MM.1S (cell line): ENCODE measurements around the gene PRSS8.

Experiments used
- DNase-seq: peaks from one replicate; pipeline ENCODE4 v3.0.0-alpha.2; 2015
- H2AFZ ChIP-seq: fragments of 300-600 bp; sonication (generic); 2 replicates; pipeline ENCODE4 v1.6.0; 2016; ENCODE audit warnings: antibody characterized with exemption, low read length
- H3F3A ChIP-seq: fragments of 300-600 bp; sonication (generic); 2 replicates; pipeline ENCODE4 v1.6.1; 2016; ENCODE audit warnings: mild to moderate bottlenecking, antibody characterized with exemption, low read length, moderate library complexity, mixed read lengths; ENCODE audit not compliant: insufficient read depth
- H3K27ac ChIP-seq: fragments of 300-600 bp; sonication (generic); 2 replicates; pipeline ENCODE4 v1.5.1; 2016; ENCODE audit warnings: mild to moderate bottlenecking, low read length
- H3K27me3 ChIP-seq: fragments of 300-600 bp; sonication (generic); replicated peaks from 2 replicates; pipeline ENCODE4 v1.6.0; 2016; ENCODE audit warnings: low read length; ENCODE audit not compliant: insufficient read depth
- H3K36me3 ChIP-seq: fragments of 300-600 bp; sonication (generic); replicated peaks from 2 replicates; pipeline ENCODE4 v1.6.1; 2016; ENCODE audit warnings: mild to moderate bottlenecking, low read length, mixed read lengths; ENCODE audit not compliant: insufficient read depth
- H3K4me1 ChIP-seq: fragments of 300-600 bp; sonication (generic); 2 replicates; pipeline ENCODE4 v1.6.1; 2016; ENCODE audit warnings: low read length, mixed read lengths
- H3K4me2 ChIP-seq: fragments of 300-600 bp; sonication (generic); 2 replicates; pipeline ENCODE4 v1.6.0; 2016; ENCODE audit warnings: low read depth, low read length
- H3K4me3 ChIP-seq: fragments of 300-600 bp; sonication (generic); 2 replicates; pipeline ENCODE4 v1.5.1; 2016; ENCODE audit warnings: low read length, mixed read lengths
- H3K79me2 ChIP-seq: fragments of 300-600 bp; sonication (generic); 2 replicates; pipeline ENCODE4 v1.6.1; 2016; ENCODE audit warnings: mixed run types, low read length, mixed read lengths
- H3K9ac ChIP-seq: fragments of 300-600 bp; sonication (generic); 2 replicates; pipeline ENCODE4 v1.6.1; 2016; ENCODE audit warnings: low read length, mixed read lengths
- H3K9me2 ChIP-seq: fragments of 300-600 bp; sonication (generic); replicated peaks from 2 replicates; pipeline ENCODE4 v1.6.1; 2016; ENCODE audit warnings: mild to moderate bottlenecking, low read length, mixed read lengths; ENCODE audit not compliant: insufficient read depth
- H3K9me3 ChIP-seq: fragments of 300-600 bp; sonication (generic); replicated peaks from 2 replicates; pipeline ENCODE4 v1.6.1; 2016; ENCODE audit warnings: mild to moderate bottlenecking, low read length, mixed read lengths; ENCODE audit not compliant: insufficient read depth
- H4K20me1 ChIP-seq: fragments of 300-600 bp; sonication (generic); 2 replicates; pipeline ENCODE4 v1.6.1; 2016; ENCODE audit warnings: mild to moderate bottlenecking, low read length, moderate library complexity, mixed read lengths; ENCODE audit not compliant: insufficient read depth
- EZH2 ChIP-seq: fragments of 300-600 bp; sonication (generic); optimal IDR thresholded peaks from 2 replicates; pipeline ENCODE3; 2017; ENCODE audit warnings: low read depth, mild to moderate bottlenecking, antibody characterized with exemption, low read length, mixed read lengths
- EZH2phosphoT487 ChIP-seq: fragments of 300-600 bp; sonication (generic); IDR thresholded peaks from 2 replicates; pipeline ENCODE4 v1.6.1; 2018; ENCODE audit warnings: antibody characterized with exemption, low read length
- TF ChIP-seq, protein P1 (sequence below): fragments of 300-600 bp; sonication (generic); IDR thresholded peaks from 2 replicates; pipeline ENCODE4 v1.5.1; 2016; ENCODE audit warnings: antibody characterized with exemption, low read length, mixed read lengths

The PRSS8 gene

DNA sequence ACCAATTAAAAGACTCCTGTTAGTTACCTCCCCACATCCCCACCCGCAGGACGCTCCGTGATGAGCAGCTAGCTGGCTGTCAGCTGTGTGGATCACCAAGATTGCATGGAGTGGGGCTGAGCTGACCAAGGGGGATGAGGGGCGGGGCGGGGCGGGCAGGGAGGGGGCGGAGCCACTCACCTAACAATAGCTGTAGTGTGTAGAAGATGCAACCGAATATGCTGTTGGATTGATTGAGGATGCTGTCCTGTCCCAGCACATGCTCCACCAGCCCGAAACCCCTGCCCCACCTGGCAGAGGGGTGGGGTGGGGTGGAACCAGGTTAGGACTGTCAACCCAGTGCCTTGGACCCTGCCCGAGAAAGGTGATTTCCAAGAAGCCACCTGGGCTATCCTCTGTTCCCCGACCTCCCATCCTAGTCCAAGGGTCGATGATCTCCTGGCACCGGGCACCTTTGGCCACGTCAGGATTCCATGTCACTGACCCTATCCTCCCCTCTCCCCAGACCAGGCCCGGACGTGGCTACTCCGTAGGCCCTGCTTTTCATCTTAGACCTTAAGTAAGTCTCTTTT, 42.3 kb downstream of the PRSS8 start:
- TF ChIP-seq EZH2phosphoT487: no peak
- TF ChIP-seq EZH2: no peak
- TF ChIP-seq, protein P1, sequence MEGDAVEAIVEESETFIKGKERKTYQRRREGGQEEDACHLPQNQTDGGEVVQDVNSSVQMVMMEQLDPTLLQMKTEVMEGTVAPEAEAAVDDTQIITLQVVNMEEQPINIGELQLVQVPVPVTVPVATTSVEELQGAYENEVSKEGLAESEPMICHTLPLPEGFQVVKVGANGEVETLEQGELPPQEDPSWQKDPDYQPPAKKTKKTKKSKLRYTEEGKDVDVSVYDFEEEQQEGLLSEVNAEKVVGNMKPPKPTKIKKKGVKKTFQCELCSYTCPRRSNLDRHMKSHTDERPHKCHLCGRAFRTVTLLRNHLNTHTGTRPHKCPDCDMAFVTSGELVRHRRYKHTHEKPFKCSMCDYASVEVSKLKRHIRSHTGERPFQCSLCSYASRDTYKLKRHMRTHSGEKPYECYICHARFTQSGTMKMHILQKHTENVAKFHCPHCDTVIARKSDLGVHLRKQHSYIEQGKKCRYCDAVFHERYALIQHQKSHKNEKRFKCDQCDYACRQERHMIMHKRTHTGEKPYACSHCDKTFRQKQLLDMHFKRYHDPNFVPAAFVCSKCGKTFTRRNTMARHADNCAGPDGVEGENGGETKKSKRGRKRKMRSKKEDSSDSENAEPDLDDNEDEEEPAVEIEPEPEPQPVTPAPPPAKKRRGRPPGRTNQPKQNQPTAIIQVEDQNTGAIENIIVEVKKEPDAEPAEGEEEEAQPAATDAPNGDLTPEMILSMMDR: no peak
- Histone ChIP-seq H4K20me1 (no peaks in the 10 kb centered on the region), H3K4me2 (peak overlapping the region; percentile 93; the same call in 1 of the 2 replicates), H3K27ac (no peak overlapping the region), H2AFZ (no peak overlapping the region), H3K79me2 (peaks cover 20% of the 10 kb centered on the region), H3K9me3 (no peaks in the 10 kb centered on the region), H3K4me3 (no peak overlapping the region), H3K27me3 (peaks cover 4% of the 10 kb centered on the region), H3K36me3 (no peaks in the 10 kb centered on the region), H3K9ac (no peak overlapping the region), H3K9me2 (no peaks in the 10 kb centered on the region), H3K4me1 (no peaks in the 10 kb centered on the region), H3F3A (peaks cover 4% of the 10 kb centered on the region)
- DNase-seq: no peak

DNA sequence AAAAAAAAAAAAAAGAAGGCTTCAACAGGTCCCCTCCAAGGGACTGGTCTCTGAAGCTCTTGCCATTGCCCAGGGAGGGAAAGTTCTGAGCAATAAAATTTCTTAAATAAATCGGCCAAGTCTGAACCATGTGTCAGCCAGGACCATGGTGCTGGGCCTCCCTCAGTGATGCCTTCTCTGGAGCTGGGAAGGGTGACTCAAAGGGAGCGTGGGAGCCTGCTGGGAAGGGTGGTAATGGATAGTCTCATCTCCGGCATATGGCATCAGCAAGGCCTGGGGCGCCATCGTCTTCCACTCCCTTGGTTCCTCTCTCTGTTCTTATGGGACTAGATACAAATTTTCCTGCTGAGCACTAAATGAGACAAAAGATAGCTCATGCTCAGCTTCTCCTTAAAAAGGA, 43.2 kb downstream of the PRSS8 start:
- H3K27me3 ChIP-seq: no peaks in the 10 kb centered on the region
- no peaks in the 10 kb centered on the region for H3K4me1 ChIP-seq
- no peak overlapping the region for H3K4me2 ChIP-seq
- H4K20me1 ChIP-seq: no peaks in the 10 kb centered on the region
- no peaks in the 10 kb centered on the region for H3K9me3 ChIP-seq
- peaks cover 4% of the 10 kb centered on the region for H3F3A ChIP-seq
- peaks cover 20% of the 10 kb centered on the region for H3K79me2 ChIP-seq
- H3K9ac ChIP-seq: no peak overlapping the region
- H3K27ac ChIP-seq: no peak overlapping the region
- H2AFZ ChIP-seq: no peak overlapping the region
- no peak overlapping the region for H3K4me3 ChIP-seq
- H3K9me2 ChIP-seq: no peaks in the 10 kb centered on the region
- TF ChIP-seq, protein P1: no peak
- TF ChIP-seq EZH2phosphoT487 (no peak), EZH2 (no peak)
- H3K36me3 ChIP-seq: no peaks in the 10 kb centered on the region
- no peak for DNase-seq

DNA sequence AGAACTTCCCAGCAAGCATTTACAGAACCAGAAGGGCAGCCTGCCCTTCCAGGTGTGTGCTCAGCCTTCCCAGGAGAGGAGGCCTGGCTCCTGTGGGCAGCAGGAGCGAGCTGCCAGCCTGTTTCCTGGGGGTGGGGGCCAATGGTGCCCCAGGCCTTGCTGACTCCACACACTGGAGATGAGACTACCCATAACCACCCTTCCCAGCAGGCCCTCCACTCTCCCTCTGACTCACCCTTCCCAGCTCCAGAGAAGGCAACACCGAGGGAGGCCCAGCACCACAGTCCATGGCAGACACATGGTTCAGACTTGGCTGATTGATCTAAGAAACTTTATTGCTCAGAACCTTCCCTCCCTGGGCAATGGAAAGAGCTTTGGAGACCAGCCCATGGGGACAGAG, 45.0 kb downstream of the PRSS8 start:
- no peak overlapping the region for H3K4me2 ChIP-seq
- H4K20me1 ChIP-seq: no peaks in the 10 kb centered on the region
- H3K9me2 ChIP-seq: no peaks in the 10 kb centered on the region
- no peak overlapping the region for H3K9ac ChIP-seq
- H3K27me3 ChIP-seq: no peaks in the 10 kb centered on the region
- H3K36me3 ChIP-seq: no peaks in the 10 kb centered on the region
- peaks cover 4% of the 10 kb centered on the region for H3F3A ChIP-seq
- H3K27ac ChIP-seq: no peak overlapping the region
- no peaks in the 10 kb centered on the region for H3K9me3 ChIP-seq
- TF ChIP-seq EZH2 (no peak), EZH2phosphoT487 (no peak)
- TF ChIP-seq, protein P1: no peak
- peaks cover 20% of the 10 kb centered on the region for H3K79me2 ChIP-seq
- no peaks in the 10 kb centered on the region for H3K4me1 ChIP-seq
- DNase-seq: no peak
- H2AFZ ChIP-seq: no peak overlapping the region
- H3K4me3 ChIP-seq: no peak overlapping the region
